Germinal center (tissue), 1 donor: ENCODE results near the gene OSBPL6.
"Not testable (repeated sequence)": the region's sequence is repeated elsewhere in the genome, so short reads cannot be mapped to it uniquely, and the experiment has no call there.

Experiments used
- DNase-seq: peaks from one replicate; pipeline ENCODE4 v3.0.0; 2012; ENCODE audit warnings: mixed read lengths, low spot score

The OSBPL6 gene

DNA sequence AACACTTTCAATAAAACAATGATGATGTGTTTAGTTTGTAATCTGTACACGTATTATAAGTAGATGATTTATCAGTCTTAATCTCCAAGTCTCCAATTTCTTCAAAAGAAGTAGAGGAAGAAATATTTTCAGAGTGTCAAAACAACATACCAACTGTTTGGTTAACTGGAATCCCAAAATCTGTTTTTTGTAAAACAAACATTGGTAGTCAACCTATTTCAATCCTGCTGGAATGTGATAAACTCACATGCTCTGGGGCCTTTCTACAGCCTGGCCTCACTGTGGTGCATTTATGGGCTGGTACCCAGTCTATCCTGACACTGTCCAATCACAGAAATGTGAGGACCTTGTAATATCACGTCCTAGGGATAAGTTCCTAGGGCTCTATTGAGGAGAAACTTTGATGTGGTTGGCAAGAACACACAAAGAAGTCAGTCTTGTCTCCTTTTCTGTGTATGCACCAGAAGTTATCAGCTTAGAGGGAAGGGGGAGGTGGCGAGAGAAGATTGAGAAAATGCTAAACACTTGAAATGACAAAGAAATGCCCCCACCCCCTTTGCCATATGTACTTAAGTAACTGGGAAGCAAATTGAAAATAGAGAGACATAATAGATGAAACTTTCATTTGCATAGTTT, 209.5 kb downstream of the OSBPL6 start:
- no peak for DNase-seq

DNA sequence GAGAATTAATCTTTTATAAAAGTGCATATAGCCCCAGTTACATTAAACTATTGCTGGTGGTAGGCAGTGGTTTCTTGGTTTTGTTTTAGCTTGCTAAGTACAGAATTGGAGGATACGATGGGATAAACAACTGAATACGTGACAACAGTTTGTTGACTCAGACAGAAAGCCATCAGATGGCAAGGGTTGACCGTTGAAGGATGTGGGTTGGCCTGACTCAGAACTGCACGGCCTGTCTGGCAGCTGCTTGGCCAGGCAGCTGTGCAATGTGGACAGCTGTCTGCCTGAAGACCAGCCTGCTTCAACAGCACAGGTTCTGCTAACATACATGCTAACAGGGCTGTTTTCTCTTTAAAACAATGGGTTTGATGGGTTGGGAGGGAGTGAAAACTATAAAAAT, 210.1 kb downstream of the OSBPL6 start:
- DNase-seq = no peak

DNA sequence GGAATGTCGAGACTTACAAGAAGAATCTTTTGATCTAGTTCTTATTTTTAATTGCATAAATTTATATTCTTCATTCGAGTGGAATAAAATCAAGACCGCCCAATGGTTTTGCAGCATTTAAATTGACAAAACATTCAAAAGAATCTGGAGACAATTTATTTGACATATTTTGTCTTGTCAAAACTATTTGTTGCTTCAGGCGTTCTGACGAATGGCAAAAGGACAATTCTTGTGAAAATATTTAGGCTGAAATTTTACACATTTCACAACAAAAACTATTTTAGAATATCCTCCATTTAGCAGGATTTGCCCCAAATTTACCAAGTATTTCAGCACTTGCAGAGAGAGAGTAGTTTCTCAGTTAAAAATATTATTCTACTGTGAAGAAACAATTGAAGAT, 214.9 kb downstream of the OSBPL6 start:
- DNase-seq = no peak

DNA sequence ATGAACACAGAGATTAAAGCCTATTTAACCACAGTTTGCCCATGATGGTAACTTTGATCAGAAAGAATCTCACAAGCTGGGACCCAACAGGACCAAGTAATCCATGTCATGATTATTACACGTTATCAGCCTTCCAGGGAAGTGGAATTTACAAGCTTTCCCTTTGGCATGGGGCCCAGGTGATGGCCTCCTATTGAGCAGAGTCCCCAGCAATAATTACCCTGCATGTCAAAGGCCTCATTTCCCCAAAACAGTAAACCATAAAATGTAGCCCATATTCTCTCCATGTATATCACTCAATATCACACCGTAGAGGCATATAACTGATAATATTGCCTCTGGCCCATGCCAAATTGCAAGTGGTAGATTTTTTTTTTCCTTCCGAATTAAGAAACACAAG, 217.7 kb downstream of the OSBPL6 start:
- DNase-seq = no peak

GRCh38 chr2:178412453-178412852, 218.1 kb downstream of the OSBPL6 start:
- not testable (repeated sequence) for DNase-seq

- peak; percentile 54 for DNase-seq
Measured at GRCh38 chr2:178413472-178414265, 219.4 kb downstream of the OSBPL6 start.

DNA sequence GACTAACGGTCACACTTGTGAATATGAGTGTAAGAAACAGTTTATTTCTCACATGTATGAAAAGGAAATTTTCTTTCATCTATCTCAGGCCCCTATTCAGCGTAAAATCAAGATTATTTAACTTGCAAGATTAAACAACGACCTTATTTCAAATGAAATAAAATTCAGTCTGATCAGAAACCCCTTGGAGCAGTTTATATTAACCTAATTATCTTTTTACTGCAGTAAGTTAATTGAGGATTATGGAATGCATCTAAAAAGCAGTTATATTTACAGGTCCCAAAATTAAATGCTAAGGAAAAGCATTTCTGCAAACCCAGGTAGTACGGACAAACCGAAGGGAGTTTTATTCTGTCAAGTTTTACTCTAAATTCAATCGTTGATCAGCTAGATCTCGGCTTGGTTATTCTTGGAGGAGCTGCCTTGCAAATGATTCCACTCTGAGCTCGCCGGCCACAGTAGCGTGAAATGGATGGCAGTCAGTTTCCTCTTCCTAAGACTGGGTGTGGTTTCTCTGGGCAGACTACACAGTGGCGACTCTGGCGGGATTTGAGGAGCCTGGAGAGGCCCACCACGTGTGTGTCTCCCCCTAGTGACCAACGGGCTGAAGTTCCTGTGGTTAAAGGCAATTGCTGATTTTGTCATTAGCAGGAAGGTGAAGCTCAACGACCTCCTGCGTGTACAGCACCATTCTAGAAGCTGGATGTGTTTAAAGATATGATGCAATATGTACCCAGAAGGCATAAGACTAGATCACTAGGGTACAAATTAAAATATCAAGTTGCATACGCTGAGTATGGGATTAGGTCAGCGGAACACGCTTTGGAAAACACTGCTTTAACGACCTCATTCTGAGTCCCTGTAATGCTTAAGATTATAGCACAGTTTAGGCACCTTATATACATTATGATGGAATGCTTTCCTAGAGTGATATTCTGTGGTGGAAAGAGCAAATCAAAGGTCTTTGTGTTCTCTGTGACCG, 220.2 kb downstream of the OSBPL6 start:
- DNase-seq = peak; percentile 81

GRCh38 chr2:178415979-178416378, 221.7 kb downstream of the OSBPL6 start:
- no peak for DNase-seq

DNA sequence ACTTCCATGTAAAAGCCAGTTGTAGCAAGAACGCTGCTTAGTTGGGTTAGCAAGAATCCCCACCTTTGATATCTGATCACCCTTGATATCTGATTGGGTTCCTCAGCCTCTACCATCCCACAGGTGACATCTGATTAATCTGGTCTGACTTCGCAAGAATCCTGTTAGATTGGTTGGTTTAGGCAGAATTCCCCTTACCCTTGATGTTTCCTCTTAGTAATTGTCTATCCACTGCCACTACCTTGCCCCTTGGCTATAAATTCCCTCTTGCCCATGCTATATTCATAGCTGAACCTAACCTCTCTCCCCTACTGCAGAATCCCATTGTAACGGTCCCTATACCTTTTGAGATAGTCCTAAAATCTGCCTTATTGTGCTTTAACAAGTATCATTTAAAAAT, 223.6 kb downstream of the OSBPL6 start:
- DNase-seq = no peak

GRCh38 chr2:178418426-178418825, 224.1 kb downstream of the OSBPL6 start:
- DNase-seq = no peak

GRCh38 chr2:178419123-178419522, 224.8 kb downstream of the OSBPL6 start:
- no peak for DNase-seq

DNA sequence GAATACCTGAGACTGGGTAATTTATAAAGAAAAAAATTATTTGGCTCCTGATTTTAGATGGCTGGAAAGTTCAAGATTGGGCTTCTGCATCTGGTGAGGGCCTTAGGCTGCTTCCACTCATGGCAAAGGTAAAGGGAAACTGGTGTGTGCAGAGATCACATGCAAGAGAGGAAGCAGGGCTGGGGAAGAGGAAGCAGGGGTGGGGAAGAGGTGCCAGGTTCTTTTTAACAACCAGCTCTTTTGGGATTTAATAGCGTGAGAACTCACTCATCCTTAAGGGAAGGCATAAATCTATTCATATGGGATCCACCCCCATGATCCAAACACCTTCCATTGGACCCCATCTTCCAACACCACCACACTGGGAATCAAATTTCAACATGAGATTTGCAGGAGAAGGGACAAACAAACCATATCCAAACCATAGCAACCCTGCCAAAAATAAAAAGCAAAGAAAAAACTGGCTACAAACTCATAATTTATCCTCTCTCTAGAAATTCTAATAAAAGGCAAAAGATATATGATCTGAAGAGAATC, 226.2 kb downstream of the OSBPL6 start:
- DNase-seq = no peak

GRCh38 chr2:178422097-178422496, 227.8 kb downstream of the OSBPL6 start:
- no peak for DNase-seq

DNA sequence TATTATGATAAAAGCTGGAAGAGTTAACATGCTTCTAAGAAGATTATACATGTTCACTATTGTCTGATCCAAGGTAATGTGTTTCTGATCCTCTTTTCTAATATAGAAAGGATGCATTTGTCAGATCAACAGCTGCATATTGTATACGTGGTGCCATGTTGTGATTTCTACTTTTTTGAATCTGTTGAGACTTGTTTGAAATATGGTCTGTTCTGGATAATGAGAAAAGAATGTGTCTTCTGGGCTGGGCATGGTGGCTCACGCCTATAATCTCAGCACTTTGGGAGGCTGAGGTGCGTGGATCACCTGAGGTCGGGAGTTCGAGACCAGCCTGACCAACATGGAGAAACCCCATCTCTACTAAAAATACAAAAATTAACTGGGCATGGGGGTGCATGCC, 229.4 kb downstream of the OSBPL6 start:
- DNase-seq = not testable (repeated sequence)

DNA sequence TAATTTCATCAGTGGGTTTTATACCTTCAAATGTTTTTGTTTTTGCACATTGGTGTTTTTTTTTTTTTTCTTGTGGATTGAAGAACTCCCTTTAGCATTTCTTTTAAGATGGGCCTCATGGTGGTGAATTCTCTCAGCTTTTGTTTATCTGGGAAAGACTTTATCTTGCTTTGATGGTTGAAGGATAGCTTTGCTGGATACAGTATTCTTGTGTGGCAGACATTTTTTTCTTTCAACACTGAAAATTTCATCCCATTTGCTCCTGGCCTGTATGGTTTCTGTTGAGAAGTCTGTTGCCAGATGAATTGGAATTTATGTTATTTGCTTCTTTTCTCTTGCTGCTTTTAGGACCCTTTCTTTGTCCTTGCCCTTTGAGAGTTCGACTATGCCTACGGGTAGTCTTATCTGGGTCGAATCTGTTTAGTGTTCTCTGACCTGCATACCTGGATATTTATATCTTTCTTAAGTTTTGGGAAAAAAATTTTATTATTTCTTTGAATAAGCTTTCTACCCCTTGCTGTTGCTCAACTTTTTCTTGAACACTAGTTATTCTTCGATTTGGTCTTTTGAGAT, 231.0 kb downstream of the OSBPL6 start:
- DNase-seq = no peak

DNA sequence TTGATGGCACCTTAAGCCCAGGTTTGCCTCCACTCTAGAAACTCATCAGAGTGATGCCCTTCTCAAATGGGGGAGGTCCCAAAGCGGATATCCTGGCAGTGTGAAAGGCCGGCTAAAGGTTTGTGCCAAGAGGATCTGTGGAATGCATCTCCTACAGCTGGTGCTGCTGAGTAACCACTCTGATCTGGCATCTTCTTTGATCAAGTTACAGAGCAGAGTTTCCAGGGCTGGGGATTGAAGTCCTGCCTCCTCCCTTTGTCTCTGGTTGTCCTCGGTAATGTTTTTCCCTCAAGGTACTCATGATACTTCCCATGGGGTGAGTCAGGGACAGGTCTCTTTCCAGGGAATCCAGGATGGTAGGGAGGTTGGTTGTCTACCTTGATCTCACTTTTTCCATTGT, 232.1 kb downstream of the OSBPL6 start:
- DNase-seq = no peak

- DNase-seq = no peak
Measured at GRCh38 chr2:178427458-178427857, 233.1 kb downstream of the OSBPL6 start.

- DNase-seq = no peak
Measured at GRCh38 chr2:178428396-178428806, 234.1 kb downstream of the OSBPL6 start.

GRCh38 chr2:178429336-178429735, 235.0 kb downstream of the OSBPL6 start:
- DNase-seq = no peak

DNA sequence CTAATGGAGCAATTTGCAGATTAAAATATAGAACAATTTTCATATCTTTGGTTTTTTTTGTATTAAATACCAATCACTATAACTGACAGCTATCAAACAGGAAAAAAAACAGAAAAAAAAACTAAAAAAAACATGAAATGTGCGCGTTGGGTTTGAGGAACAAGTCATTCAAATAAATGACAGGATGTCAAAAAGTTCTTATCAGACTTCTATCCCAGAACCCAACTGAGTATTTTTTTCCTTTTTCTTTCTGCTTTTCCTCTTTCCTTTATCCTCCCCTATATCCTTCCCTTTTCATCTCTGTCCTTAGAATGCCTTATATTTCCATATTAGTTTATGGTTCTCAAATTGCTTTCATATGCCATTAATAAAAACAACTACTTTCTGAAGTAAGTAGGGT, 242.3 kb downstream of the OSBPL6 start:
- no peak for DNase-seq

GRCh38 chr2:178441426-178441825, 247.1 kb downstream of the OSBPL6 start:
- no peak for DNase-seq
